H9 (cell line): Measurements from ENCODE around the gene LRG1. TPM values are rescaled to one million over a fixed set of nuclear protein-coding genes. Genes with fewer than 3 reads are reported as not detected.

ENCODE experiments used
- DNase-seq: peaks from one replicate; pipeline ENCODE4 v3.0.0-alpha.2; 2017
- H2AFZ ChIP-seq: one replicate; pipeline ENCODE4 v1.6.1; 2013; ENCODE audit warnings: mild to moderate bottlenecking, low read length, control low read depth, moderate library complexity
- H2AK5ac ChIP-seq: 2 replicates; pipeline ENCODE4 v1.6.1; 2013; ENCODE audit warnings: low read length, control low read depth, mixed read lengths; ENCODE audit not compliant: insufficient read length
- H2BK120ac ChIP-seq: one replicate; pipeline ENCODE4 v1.6.1; 2013; ENCODE audit warnings: low read depth, mild to moderate bottlenecking, low read length, control low read depth, inconsistent platforms; ENCODE audit not compliant: poor library complexity, severe bottlenecking
- H2BK12ac ChIP-seq: 2 replicates; pipeline ENCODE4 v1.6.1; 2013; ENCODE audit warnings: low read length, control low read depth, mixed read lengths, low read depth; ENCODE audit not compliant: insufficient read length
- H2BK15ac ChIP-seq: 2 replicates; pipeline ENCODE4 v1.6.1; 2013; ENCODE audit warnings: low read depth, low read length, control low read depth
- H2BK20ac ChIP-seq: one replicate; pipeline ENCODE4 v1.6.1; 2013; ENCODE audit warnings: low read depth, mild to moderate bottlenecking, low read length, control low read depth, inconsistent platforms; ENCODE audit not compliant: poor library complexity, severe bottlenecking
- H2BK5ac ChIP-seq: 2 replicates; pipeline ENCODE4 v1.6.1; 2013; ENCODE audit warnings: low read length, control low read depth, mixed read lengths; ENCODE audit not compliant: insufficient read length
- H3K14ac ChIP-seq: 2 replicates; pipeline ENCODE4 v1.6.1; 2013; ENCODE audit warnings: low read length, control low read depth; ENCODE audit not compliant: insufficient read depth
- H3K18ac ChIP-seq: 2 replicates; pipeline ENCODE4 v1.6.1; 2013; ENCODE audit warnings: low read depth, mild to moderate bottlenecking, mixed read lengths, low read length, control low read depth; ENCODE audit not compliant: insufficient read length
- H3K23ac ChIP-seq: 2 replicates; pipeline ENCODE4 v1.6.1; 2013; ENCODE audit warnings: low read length, control low read depth, mixed read lengths, low read depth; ENCODE audit not compliant: insufficient read length
- H3K23me2 ChIP-seq: 2 replicates; pipeline ENCODE4 v1.6.1; 2013; ENCODE audit warnings: low read depth, mild to moderate bottlenecking, mixed read lengths, low read length, control low read depth; ENCODE audit not compliant: insufficient read length, poor library complexity, severe bottlenecking
- H3K27ac ChIP-seq: 2 replicates; pipeline ENCODE4 v1.5.1; 2013; ENCODE audit warnings: low read length, control low read depth, mixed read lengths, low read depth; ENCODE audit not compliant: insufficient read length
- H3K27me3 ChIP-seq: 2 replicates; pipeline ENCODE4 v1.6.1; 2013; ENCODE audit warnings: low read length, control low read depth, inconsistent platforms; ENCODE audit not compliant: insufficient read depth
- H3K4ac ChIP-seq: 2 replicates; pipeline ENCODE4 v1.6.1; 2013; ENCODE audit warnings: low read depth, mild to moderate bottlenecking, control low read depth, inconsistent platforms, low read length, moderate library complexity
- H3K4me1 ChIP-seq: 2 replicates; pipeline ENCODE4 v1.6.1; 2013; ENCODE audit warnings: low read length, control low read depth, inconsistent platforms; ENCODE audit not compliant: insufficient read depth
- H3K4me2 ChIP-seq: 2 replicates; pipeline ENCODE4 v1.6.1; 2013; ENCODE audit warnings: low read length, control low read depth, mixed read lengths; ENCODE audit not compliant: insufficient read length, insufficient read depth
- H3K56ac ChIP-seq: 2 replicates; pipeline ENCODE4 v1.6.1; 2013; ENCODE audit warnings: low read depth, mild to moderate bottlenecking, mixed read lengths, low read length, control low read depth; ENCODE audit not compliant: insufficient read length
- H3K79me1 ChIP-seq: 2 replicates; pipeline ENCODE4 v1.6.1; 2013; ENCODE audit warnings: low read depth, mild to moderate bottlenecking, moderate library complexity, low read length, control low read depth, inconsistent platforms; ENCODE audit not compliant: insufficient read depth, poor library complexity, severe bottlenecking
- H3K79me2 ChIP-seq: 2 replicates; pipeline ENCODE4 v1.6.1; 2013; ENCODE audit warnings: low read length, control low read depth, inconsistent platforms; ENCODE audit not compliant: insufficient read depth
- H3K9ac ChIP-seq: 2 replicates; pipeline ENCODE4 v1.6.1; 2013; ENCODE audit warnings: low read length, control low read depth, mixed read lengths; ENCODE audit not compliant: insufficient read length; ENCODE audit errors: extremely low read depth
- H3K9me3 ChIP-seq: one replicate; pipeline ENCODE4 v1.6.1; 2013; ENCODE audit warnings: low read depth, low read length, inconsistent platforms; ENCODE audit not compliant: control insufficient read depth
- H3T11ph ChIP-seq: one replicate; pipeline ENCODE4 v1.6.1; 2013; ENCODE audit warnings: mild to moderate bottlenecking, low read length, control low read depth, inconsistent platforms
- H4K20me1 ChIP-seq: one replicate; pipeline ENCODE4 v1.6.1; 2013; ENCODE audit not compliant: control insufficient read depth, insufficient read length, insufficient read depth
- H4K5ac ChIP-seq: 2 replicates; pipeline ENCODE4 v1.6.1; 2013; ENCODE audit warnings: low read depth, mild to moderate bottlenecking, mixed read lengths, low read length, control low read depth; ENCODE audit not compliant: insufficient read length
- H4K8ac ChIP-seq: replicated peaks from 2 replicates; pipeline ENCODE4 v1.6.1; 2013; ENCODE audit warnings: low read length, control low read depth, mixed read lengths, low read depth; ENCODE audit not compliant: insufficient read length
- H4K91ac ChIP-seq: 2 replicates; pipeline ENCODE4 v1.6.1; 2013; ENCODE audit warnings: low read depth, mild to moderate bottlenecking, moderate library complexity, mixed read lengths, low read length, control low read depth; ENCODE audit not compliant: insufficient read length
- H3K27ac Mint-ChIP-seq, 3 experiments: 2 replicates in 2 of 3; 3 replicates in 1 of 3; pipeline ENCODE4 v1.8.0; 2020 to 2021; ENCODE audit warnings: mixed read lengths in 3 of 3, mild to moderate bottlenecking in 1 of 3, moderate library complexity in 1 of 3
- H3K27me3 Mint-ChIP-seq: 2 replicates; pipeline ENCODE4 v1.8.0; 2021; ENCODE audit warnings: low read depth, mild to moderate bottlenecking, moderate library complexity, mixed read lengths
- H3K36me3 Mint-ChIP-seq, 3 experiments: 2 replicates in 2 of 3; 3 replicates in 1 of 3; pipeline ENCODE4 v1.8.0; 2020 to 2021; ENCODE audit warnings: low read depth in 3 of 3, mixed read lengths in 3 of 3; ENCODE audit not compliant: insufficient read depth in 1 of 3
- H3K4me1 Mint-ChIP-seq, 2 experiments: 2 replicates each; pipeline ENCODE4 v1.8.0; 2020; ENCODE audit warnings: mixed read lengths in 2 of 2
- H3K4me3 Mint-ChIP-seq, 2 experiments: 2 replicates in 1 of 2; 3 replicates in 1 of 2; pipeline ENCODE4 v1.8.0; 2020 to 2021; ENCODE audit warnings: mild to moderate bottlenecking in 2 of 2, mixed read lengths in 2 of 2, moderate library complexity in 1 of 2
- H3K9me3 Mint-ChIP-seq, 2 experiments: 2 replicates in 1 of 2; 3 replicates in 1 of 2; pipeline ENCODE4 v1.8.0; 2020; ENCODE audit warnings: mild to moderate bottlenecking in 2 of 2, mixed read lengths in 2 of 2, moderate library complexity in 1 of 2
- CTCF ChIP-seq: fragments of 200-600 bp; sonication (generic); conservative IDR thresholded peaks from 3 replicates; pipeline ENCODE4 v1.8.0; 2021; ENCODE audit warnings: antibody characterized with exemption, mild to moderate bottlenecking
- WGBS: extraction: QIAGEN DNeasy Blood & Tissue Kit; methylation state at CpG from one replicate; pipeline ENCODE4 v1.1.7; 2013; ENCODE audit warnings: missing lambda C conversion rate, low lambda C conversion rate, mixed read lengths; ENCODE audit not compliant: insufficient read length; ENCODE audit errors: extremely low coverage; 5-methylcytosine and 5-hydroxymethylcytosine counted together
- total RNA-seq: library from RNA; stranded (reverse); gene quantifications from 2 replicates; pipeline ENCODE4 v1.2.1, GENCODE V29; 2021

Gene LRG1
- total RNA-seq, 1 experiment from 2014 or later = 0.24 TPM

- H4K91ac ChIP-seq = no peak overlapping the region
- Mint-ChIP-seq H3K27me3 (peaks cover 35% of the 10 kb centered on the region), H3K4me3 (no peak overlapping the region), H3K4me1 (peaks cover 3 to 5% of the 10 kb centered on the region in 2 experiments; a peak in 3 of 4 replicates), H3K36me3 (no peaks in the 10 kb centered on the region), H3K9me3 (peaks cover 0 to 2% of the 10 kb centered on the region in 2 experiments; a peak in 1 of 5 replicates), H3K27ac (no peak overlapping the region)
- H3K9ac ChIP-seq = no peak overlapping the region
- no peaks in the 10 kb centered on the region for H3K79me1 ChIP-seq
- H3T11ph ChIP-seq = no peak overlapping the region
- H2AK5ac ChIP-seq = no peak overlapping the region
- no peak for TF ChIP-seq CTCF
- H3K4me2 ChIP-seq = no peak overlapping the region
- no peak overlapping the region for H3K56ac ChIP-seq
- no peak overlapping the region for H2BK5ac ChIP-seq
- H4K8ac ChIP-seq = no peak overlapping the region
- no peak overlapping the region for H2AFZ ChIP-seq
- no peak overlapping the region for H2BK12ac ChIP-seq
- no peak overlapping the region for H3K18ac ChIP-seq
- H3K4me1 ChIP-seq = no peaks in the 10 kb centered on the region
- H3K27me3 ChIP-seq = no peaks in the 10 kb centered on the region
- no peak overlapping the region for H2BK120ac ChIP-seq
- H3K4ac ChIP-seq = no peak overlapping the region
- H3K79me2 ChIP-seq = no peaks in the 10 kb centered on the region
- H4K20me1 ChIP-seq = no peaks in the 10 kb centered on the region
- H3K9me3 ChIP-seq = no peaks in the 10 kb centered on the region
- no peak overlapping the region for H3K23ac ChIP-seq
- no peak overlapping the region; the same call in 1 of the 2 replicates for H3K14ac ChIP-seq
- WGBS = no CpG with 5 or more reads among the region's 15 CpGs
- H2BK15ac ChIP-seq = no peak overlapping the region
- H3K23me2 ChIP-seq = no peaks in the 10 kb centered on the region
- H3K27ac ChIP-seq = no peak overlapping the region
- no peak overlapping the region for H2BK20ac ChIP-seq
- no peak overlapping the region for H4K5ac ChIP-seq
- no peak for DNase-seq
Measured at GRCh38 chr19:4522291-4523002, 17.4 kb downstream of the LRG1 start.
